K562 treated with DMSO at 1 percent for 12 hours (cell line): ENCODE measurements around the gene KRTAP1-5. TPM values are rescaled to one million over a fixed set of nuclear protein-coding genes. Genes with fewer than 3 reads are reported as not detected.

ENCODE experiments used
- total RNA-seq: library from RNA; unstranded; fragments of 300-600 nt; gene quantifications from 2 replicates; pipeline ENCODE4 v1.2.3, GENCODE V29; 2022; ENCODE audit not compliant: insufficient read depth

KRTAP1-5 gene
- not detected in 2 replicates for total RNA-seq

DNA sequence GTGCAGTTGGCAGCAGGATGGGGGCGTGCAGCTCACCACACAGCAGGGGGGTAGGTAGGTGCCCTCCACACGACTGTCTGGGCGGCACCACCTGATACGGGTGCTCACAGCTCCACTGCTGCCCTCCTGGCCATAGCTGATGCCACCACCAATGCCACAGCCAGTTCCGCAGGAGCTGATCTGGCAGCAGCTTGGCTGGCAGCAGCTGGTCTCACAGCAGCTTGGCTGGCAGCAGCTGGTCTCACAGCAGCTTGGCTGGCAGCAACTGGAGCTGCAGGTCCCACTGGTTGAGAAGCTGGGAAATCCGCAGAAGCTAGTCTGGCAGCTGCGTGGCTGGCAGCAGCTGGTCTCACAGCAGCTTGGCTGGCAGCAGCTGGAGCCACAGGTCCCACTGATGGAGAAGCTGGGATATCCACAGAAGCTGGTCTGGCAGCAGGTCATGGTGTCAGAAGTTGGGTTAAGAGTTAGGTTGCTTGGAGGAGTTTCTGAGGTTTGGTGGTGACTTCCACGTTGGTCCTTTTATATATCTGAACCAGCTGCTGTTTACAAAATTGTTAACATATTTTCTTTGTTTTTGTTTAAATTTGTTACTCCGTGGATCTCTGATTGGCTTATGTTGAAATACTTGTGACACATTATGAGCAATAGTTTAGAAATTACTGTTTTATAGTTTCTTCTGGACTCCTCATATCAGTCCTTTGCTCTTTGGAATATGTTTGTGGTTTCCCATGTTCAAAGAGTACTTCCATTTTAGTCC lies at the start of gene KRTAP1-5:
Gene KRTAP1-5, minus strand, starts transcription at position 494 of the 757 bp plus-strand sequence. Its CDS starts 53 bp downstream, at position 441.

DNA sequence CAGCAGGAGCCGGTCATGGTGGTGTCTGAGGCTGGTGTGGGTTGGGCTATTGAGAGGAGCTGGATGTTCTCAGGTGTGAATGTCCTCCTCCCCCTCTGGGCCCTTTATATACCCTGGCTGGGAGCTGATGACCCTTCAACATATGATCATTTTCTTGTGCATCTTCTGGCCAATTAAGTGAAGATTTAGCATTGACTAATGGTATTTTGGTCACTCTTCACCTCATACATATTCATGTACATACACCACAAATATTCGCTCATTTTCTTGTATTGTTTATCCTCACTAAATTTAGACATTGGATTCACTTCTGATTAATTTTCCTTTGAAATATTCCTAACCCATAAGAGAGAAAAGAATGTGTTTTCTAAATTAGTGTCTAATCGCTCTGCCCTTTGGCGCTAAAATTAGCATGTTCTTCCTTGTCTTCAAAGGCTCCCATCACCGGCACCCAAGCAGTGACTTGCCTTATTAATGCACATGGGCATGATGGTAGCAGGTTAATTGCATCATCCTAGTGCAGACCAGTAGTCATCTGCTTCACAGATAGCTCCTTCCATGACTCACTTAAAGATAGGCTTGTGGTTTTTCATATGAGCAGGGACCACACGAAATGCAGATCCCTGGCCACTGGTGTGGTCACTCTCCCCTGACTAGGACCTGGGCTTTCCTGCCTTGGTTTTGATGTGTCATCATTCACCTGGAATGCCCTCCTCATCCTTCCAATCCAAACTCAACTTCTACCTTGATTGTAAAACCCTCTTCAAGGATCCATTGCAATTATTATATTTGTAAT lies 39.0 kb upstream of the KRTAP1-5 start, which contains the start of gene KRTAP2-4:
Gene KRTAP2-4, minus strand, starts transcription at position 51 of the 796 bp plus-strand sequence. Its CDS starts 34 bp downstream, at position 17.

DNA sequence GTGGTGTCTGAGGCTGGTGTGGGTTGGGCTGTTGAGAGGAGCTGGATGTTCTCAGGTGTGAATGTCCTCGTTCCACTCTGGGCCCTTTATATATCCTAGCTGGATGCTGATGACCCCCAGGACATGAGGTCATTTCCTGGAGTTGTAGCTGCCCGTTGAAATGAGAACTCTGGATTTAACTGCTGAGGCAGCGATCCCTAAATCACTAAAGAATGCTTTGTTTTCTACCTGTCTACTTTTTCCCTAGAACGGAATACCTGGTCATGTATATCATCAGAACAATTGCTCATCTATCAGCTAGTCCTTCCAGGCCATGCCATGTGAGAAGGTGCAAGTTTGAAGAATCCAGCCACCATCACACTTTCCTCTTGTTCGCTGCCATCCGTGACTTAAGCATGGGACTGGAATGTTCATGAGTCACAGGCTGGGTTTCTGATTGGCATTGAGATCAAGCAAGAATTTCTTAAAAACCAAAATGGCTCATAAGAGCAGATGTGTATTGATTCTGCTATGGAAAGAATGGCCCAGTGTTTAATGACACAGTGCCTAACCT lies 33.1 kb upstream of the KRTAP1-5 start, which contains the start of gene KRTAP2-3:
Gene KRTAP2-3, minus strand, starts transcription at position 63 of the 553 bp plus-strand sequence. CDS start 64 bp downstream, outside the sequence.

GRCh38 chr17:41055130-41055529 lies 28.1 kb upstream of the KRTAP1-5 start, which contains the start of gene KRTAP2-2:
TSS of gene KRTAP2-2 (minus strand) at chr17:41055230. CDS start at chr17:41055211, 19 bp downstream.

DNA sequence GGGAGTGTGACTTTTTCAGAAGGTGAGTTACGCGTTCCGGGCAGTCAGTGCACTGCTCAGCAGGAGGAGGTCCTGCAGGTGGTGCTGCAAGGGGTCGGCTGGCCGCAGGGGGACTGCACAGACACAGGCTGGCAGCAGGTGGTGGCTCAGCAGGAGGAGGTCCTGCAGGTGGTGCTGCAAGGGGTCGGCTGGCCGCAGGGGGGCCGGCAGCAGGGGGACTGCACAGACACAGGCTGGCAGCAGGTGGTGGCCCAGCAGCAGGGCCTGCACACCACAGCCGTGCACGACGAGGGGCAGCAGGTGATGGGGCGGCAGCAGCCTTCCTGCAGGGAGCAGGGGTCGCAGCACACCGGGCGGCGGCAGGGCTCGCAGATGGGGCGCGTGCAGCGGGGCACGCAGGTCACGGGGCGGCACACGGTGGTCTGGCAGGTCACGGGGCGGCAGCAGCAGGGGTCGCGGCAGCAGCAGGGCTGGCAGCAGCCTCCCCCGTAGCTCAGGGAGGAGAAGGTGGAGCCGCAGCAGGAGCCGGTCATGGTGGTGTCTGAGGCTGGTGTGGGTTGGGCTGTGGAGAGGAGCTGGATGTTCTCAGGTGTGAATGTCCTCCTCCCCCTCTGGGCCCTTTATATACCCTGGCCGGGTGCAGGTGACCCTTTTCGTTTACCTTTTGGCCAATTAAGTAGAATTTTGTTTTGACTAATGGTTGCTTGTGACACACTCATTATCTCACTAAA lies 19.9 kb upstream of the KRTAP1-5 start, which contains the start of gene KRTAP2-1:
Gene KRTAP2-1, minus strand, starts transcription at position 582 of the 731 bp plus-strand sequence. Its CDS starts 49 bp downstream, at position 533.

GRCh38 chr17:41040783-41041571 lies 14.0 kb upstream of the KRTAP1-5 start, which contains the start of gene KRTAP1-1:
TSS of gene KRTAP1-1 (minus strand) at chr17:41041450. CDS start at chr17:41041397, 53 bp downstream.

GRCh38 chr17:41034346-41034935 lies 7.4 kb upstream of the KRTAP1-5 start, which contains the start of gene KRTAP1-3:
TSS of gene KRTAP1-3 (minus strand) at chr17:41034874. CDS start at chr17:41034821, 53 bp downstream.

DNA sequence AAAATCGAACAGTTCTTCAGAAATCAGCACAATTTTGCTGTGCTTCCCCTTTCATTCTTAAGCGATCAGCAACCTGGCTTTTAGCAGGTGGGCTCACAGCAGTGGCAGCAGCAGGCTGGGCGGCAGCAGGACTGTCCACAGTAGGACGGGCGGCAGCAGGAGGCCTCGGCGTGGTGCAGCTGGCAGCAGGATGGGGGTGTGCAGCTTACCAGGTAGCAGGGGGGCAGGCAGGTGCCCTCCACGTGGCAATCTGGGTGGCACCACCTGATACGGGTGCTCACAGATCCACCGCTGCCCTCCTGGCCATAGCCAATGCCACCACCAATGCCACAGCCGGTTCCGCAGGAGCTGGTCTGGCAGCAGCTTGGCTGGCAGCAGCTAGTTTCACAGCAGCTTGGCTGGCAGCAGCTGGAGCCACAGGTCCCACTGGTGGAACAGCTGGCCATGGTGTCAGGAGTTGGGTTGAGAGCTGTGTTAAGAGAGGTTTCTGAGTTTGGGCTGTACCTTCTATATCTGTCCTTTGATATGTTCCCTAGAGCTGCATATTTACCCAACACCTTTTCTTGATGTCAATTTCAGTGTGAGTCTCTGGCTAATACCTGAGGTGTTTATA lies 2.7 kb upstream of the KRTAP1-5 start, which contains the start of gene KRTAP1-4:
Gene KRTAP1-4, minus strand, starts transcription at position 563 of the 613 bp plus-strand sequence. Its CDS starts 117 bp downstream, at position 446.

GRCh38 chr17:41008811-41009210 lies 18.2 kb downstream of the KRTAP1-5 start, which contains the start of gene KRTAP3-1:
TSS of gene KRTAP3-1 (minus strand) at chr17:41009128. CDS start at chr17:41009074, 54 bp downstream.

GRCh38 chr17:40999563-40999962 lies 27.4 kb downstream of the KRTAP1-5 start, which contains the start of gene KRTAP3-2:
TSS of gene KRTAP3-2 (minus strand) at chr17:40999906. CDS start at chr17:40999853, 53 bp downstream.

DNA sequence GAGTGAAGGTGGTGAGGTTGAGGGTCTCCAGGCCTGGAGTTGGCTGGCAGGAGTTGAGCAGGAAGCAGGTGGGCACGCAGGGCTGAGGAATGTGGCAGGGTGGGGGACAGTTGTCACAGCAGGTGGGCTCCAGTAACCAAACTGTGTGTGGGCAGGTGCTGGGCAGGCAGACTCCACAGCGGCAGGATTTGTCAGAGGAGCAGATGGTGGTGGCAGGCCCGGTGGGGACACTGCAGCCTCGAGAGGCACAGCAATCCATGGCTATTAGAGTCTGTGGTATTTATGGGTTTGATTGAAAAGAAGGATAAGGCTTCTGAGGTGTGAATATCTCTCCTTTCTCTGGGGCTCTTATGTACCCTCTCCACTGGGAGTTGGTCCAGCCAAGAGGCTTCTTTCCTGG lies 33.2 kb downstream of the KRTAP1-5 start, which contains the start of gene KRTAP3-3:
Gene KRTAP3-3, minus strand, starts transcription at position 326 of the 400 bp plus-strand sequence. Its CDS starts 67 bp downstream, at position 259.

DNA sequence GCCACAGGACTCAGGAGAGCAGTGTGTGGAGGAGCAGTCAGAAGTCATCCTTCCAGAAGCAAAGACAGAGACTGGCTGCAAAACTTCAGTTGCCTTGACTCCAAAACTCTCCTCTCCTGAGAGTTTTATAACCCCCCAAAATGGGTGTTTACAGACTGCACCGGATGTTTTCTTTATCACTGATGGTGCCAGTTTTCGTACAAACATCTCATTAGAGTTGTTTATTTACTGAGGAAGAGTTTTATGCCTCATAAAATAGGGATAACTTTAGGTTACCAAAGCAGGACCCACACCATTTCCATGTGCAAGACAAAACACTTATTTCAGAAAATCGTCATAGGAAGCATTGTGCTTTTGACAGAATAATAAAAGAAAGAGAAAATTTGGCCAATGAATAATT lies 42.8 kb downstream of the KRTAP1-5 start, which contains the start of gene KRT40:
Gene KRT40, minus strand, starts transcription at position 101 of the 400 bp plus-strand sequence. Its CDS starts 53 bp downstream, at position 48.

Other genes starting within 250 kb of the KRTAP1-5 start
- gene KRT27, start 244.7 kb downstream of the KRTAP1-5 start, total RNA-seq = not detected in 2 replicates
- gene KRT28, start 227.2 kb downstream of the KRTAP1-5 start, total RNA-seq = not detected in 2 replicates
- 75.7 and 82.5 TPM in 2 replicates for gene KRT10, start 204.6 kb downstream of the KRTAP1-5 start, total RNA-seq
- 4.0 and 9.9 TPM in 2 replicates for gene KRT12, start 160.0 kb downstream of the KRTAP1-5 start, total RNA-seq
- not detected in 2 replicates for gene KRT20, start 142.0 kb downstream of the KRTAP1-5 start, total RNA-seq
- gene KRT23, start 89.6 kb downstream of the KRTAP1-5 start, total RNA-seq = not detected in 2 replicates
- not detected in 2 replicates for gene KRT39, start 60.3 kb downstream of the KRTAP1-5 start, total RNA-seq
- gene KRT40, start 42.9 kb downstream of the KRTAP1-5 start, total RNA-seq = not detected in 2 replicates
- gene KRTAP3-3, start 33.0 kb downstream of the KRTAP1-5 start, total RNA-seq = not detected in 2 replicates
- not detected in 2 replicates for gene KRTAP3-2, start 27.3 kb downstream of the KRTAP1-5 start, total RNA-seq
- gene KRTAP3-1, start 18.1 kb downstream of the KRTAP1-5 start, total RNA-seq = not detected in 2 replicates
- gene KRTAP1-4, start 3.0 kb upstream of the KRTAP1-5 start, total RNA-seq = not detected in 2 replicates
- gene KRTAP1-3, start 7.7 kb upstream of the KRTAP1-5 start, total RNA-seq = not detected in 2 replicates
- gene KRTAP1-1, start 14.2 kb upstream of the KRTAP1-5 start, total RNA-seq = not detected in 2 replicates
- gene KRTAP2-1, start 20.1 kb upstream of the KRTAP1-5 start, total RNA-seq = not detected in 2 replicates
- not detected in 2 replicates for gene KRTAP2-2, start 28.0 kb upstream of the KRTAP1-5 start, total RNA-seq
- not detected in 2 replicates for gene KRTAP2-3, start 32.9 kb upstream of the KRTAP1-5 start, total RNA-seq
- not detected in 2 replicates for gene KRTAP2-4, start 38.7 kb upstream of the KRTAP1-5 start, total RNA-seq
- not detected in 2 replicates for gene KRTAP4-7, start 56.9 kb upstream of the KRTAP1-5 start, total RNA-seq
- not detected in 2 replicates for gene KRTAP4-8, start 70.9 kb upstream of the KRTAP1-5 start, total RNA-seq
- not detected in 2 replicates for gene KRTAP4-16, start 75.0 kb upstream of the KRTAP1-5 start, total RNA-seq
- gene KRTAP4-9, start 78.2 kb upstream of the KRTAP1-5 start, total RNA-seq = not detected in 2 replicates
- gene KRTAP4-11, start 91.2 kb upstream of the KRTAP1-5 start, total RNA-seq = not detected in 2 replicates
- gene KRTAP4-12, start 97.0 kb upstream of the KRTAP1-5 start, total RNA-seq = not detected in 2 replicates
- not detected in 2 replicates for gene KRTAP4-6, start 113.3 kb upstream of the KRTAP1-5 start, total RNA-seq
- gene KRTAP4-5, start 122.6 kb upstream of the KRTAP1-5 start, total RNA-seq = not detected in 2 replicates
- not detected in 2 replicates for gene KRTAP4-4, start 133.5 kb upstream of the KRTAP1-5 start, total RNA-seq
- not detected in 2 replicates for gene KRTAP4-3, start 141.0 kb upstream of the KRTAP1-5 start, total RNA-seq
- gene KRTAP4-2, start 151.0 kb upstream of the KRTAP1-5 start, total RNA-seq = not detected in 2 replicates
- not detected in 2 replicates for gene KRTAP4-1, start 157.7 kb upstream of the KRTAP1-5 start, total RNA-seq
- gene KRTAP9-1, start 162.7 kb upstream of the KRTAP1-5 start, total RNA-seq = not detected in 2 replicates
- not detected in 2 replicates for gene KRTAP9-2, start 199.4 kb upstream of the KRTAP1-5 start, total RNA-seq
- not detected in 2 replicates for gene KRTAP9-3, start 205.2 kb upstream of the KRTAP1-5 start, total RNA-seq
- gene KRTAP9-8, start 210.8 kb upstream of the KRTAP1-5 start, total RNA-seq = not detected in 2 replicates
- gene KRTAP9-4, start 222.5 kb upstream of the KRTAP1-5 start, total RNA-seq = not detected in 2 replicates
- gene KRTAP9-9, start 228.2 kb upstream of the KRTAP1-5 start, total RNA-seq = not detected in 2 replicates
- gene KRTAP9-6, start 238.2 kb upstream of the KRTAP1-5 start, total RNA-seq = not detected in 2 replicates
- not detected in 2 replicates for gene KRTAP9-7, start 248.5 kb upstream of the KRTAP1-5 start, total RNA-seq